H1 (cell line): ENCODE results near the gene TNS1. TPM values are rescaled to one million over a fixed set of nuclear protein-coding genes. Genes with fewer than 3 reads are reported as not detected.

Experiments used
- CTCF ChIA-PET: fragments of 300-600 bp; sonication (Branson Sonifier 250); formaldehyde crosslinking; loops from one replicate; lab custom pipeline; 2021; ENCODE audit not compliant: partially characterized antibody; lab: Charles Lee
- POLR2A ChIA-PET: fragments of 300-600 bp; sonication (Branson Sonifier 250); formaldehyde crosslinking; loops from one replicate; lab custom pipeline; 2021; ENCODE audit warnings: inconsistent platforms; ENCODE audit not compliant: partially characterized antibody; lab: Charles Lee
- DNase-seq, 2 experiments: peaks; one replicate each; pipeline versions ENCODE4 v3.0.0 to v3.0.0-alpha.2; 2010 to 2022; ENCODE audit warnings: low spot score in 2 of 2, low read depth in 1 of 2, mixed read lengths in 1 of 2
- FAIRE-seq: peaks from 2 replicates; lab custom pipeline; 2011; peaks lifted over from hg19 to GRCh38; lab: Jason Lieb, UNC
- H2AFZ ChIP-seq: 2 replicates; pipeline ENCODE4 v1.8.1; 2012; ENCODE audit warnings: low read length, inconsistent platforms
- H2AK5ac ChIP-seq: 2 replicates; pipeline ENCODE4 v1.6.1; 2013; ENCODE audit warnings: low read depth, low read length
- H2BK120ac ChIP-seq: replicated peaks from 2 replicates; pipeline ENCODE3; 2013; ENCODE audit warnings: low read depth, low read length, inconsistent platforms
- H2BK12ac ChIP-seq: 2 replicates; pipeline ENCODE4 v1.6.1; 2013; ENCODE audit warnings: low read depth, low read length
- H2BK15ac ChIP-seq: 2 replicates; pipeline ENCODE4 v1.6.1; 2013; ENCODE audit warnings: low read length
- H2BK20ac ChIP-seq: 2 replicates; pipeline ENCODE4 v1.6.1; 2013; ENCODE audit warnings: low read length
- H2BK5ac ChIP-seq: 2 replicates; pipeline ENCODE4 v1.6.1; 2013; ENCODE audit warnings: low read depth, low read length
- H3K14ac ChIP-seq: 2 replicates; pipeline ENCODE4 v1.6.1; 2013; ENCODE audit warnings: inconsistent platforms; ENCODE audit not compliant: insufficient read length
- H3K18ac ChIP-seq: 2 replicates; pipeline ENCODE4 v1.6.1; 2013; ENCODE audit warnings: low read length; ENCODE audit errors: extremely low read depth
- H3K23ac ChIP-seq: 2 replicates; pipeline ENCODE4 v1.6.1; 2013; ENCODE audit warnings: inconsistent platforms; ENCODE audit not compliant: insufficient read length
- H3K23me2 ChIP-seq: 2 replicates; pipeline ENCODE4 v1.6.1; 2013; ENCODE audit warnings: low read depth, low read length
- H3K27ac ChIP-seq: 2 replicates; pipeline ENCODE4 v1.6.1; 2011; ENCODE audit warnings: low read depth, low read length, inconsistent platforms
- H3K27me3 ChIP-seq, 4 experiments: replicated peaks in 1 of 4; 1 replicate in 1 of 4; 2 replicates in 3 of 4; pipeline versions ENCODE4 v1.6.1 to v1.8.1; 2011 to 2013; ENCODE audit warnings: low read length in 3 of 4, mild to moderate bottlenecking in 3 of 4, inconsistent platforms in 2 of 4, mixed read lengths in 2 of 4, moderate library complexity in 1 of 4; ENCODE audit not compliant: control insufficient read depth in 3 of 4, insufficient read depth in 3 of 4; ENCODE audit errors: extremely low read depth in 1 of 4
- H3K36me3 ChIP-seq, 4 experiments: 2 replicates each; pipeline versions ENCODE4 v1.6.1 to v1.8.1; 2011 to 2013; ENCODE audit warnings: mild to moderate bottlenecking in 4 of 4, low read length in 3 of 4, moderate library complexity in 2 of 4, control low read depth in 1 of 4, inconsistent platforms in 1 of 4; ENCODE audit not compliant: insufficient read depth in 4 of 4, control insufficient read depth in 2 of 4
- H3K4ac ChIP-seq: replicated peaks from 2 replicates; pipeline ENCODE3; 2013; ENCODE audit warnings: low read length, low read depth, mixed read lengths, inconsistent platforms; ENCODE audit not compliant: insufficient read length
- H3K4me1 ChIP-seq, 4 experiments: replicated peaks in 1 of 4; 1 replicate in 1 of 4; 2 replicates in 3 of 4; pipeline versions ENCODE4 v1.6.1 to v1.8.1; 2011 to 2013; ENCODE audit warnings: low read length in 3 of 4, inconsistent platforms in 2 of 4, mixed read lengths in 1 of 4; ENCODE audit not compliant: insufficient read depth in 4 of 4, control insufficient read depth in 3 of 4
- H3K4me2 ChIP-seq, 2 experiments: 2 replicates each; pipeline versions ENCODE4 v1.6.1 to v1.8.1; 2011 to 2013; ENCODE audit warnings: low read depth in 2 of 2, low read length in 2 of 2, control low read depth in 1 of 2, inconsistent platforms in 1 of 2, mild to moderate bottlenecking in 1 of 2; ENCODE audit not compliant: insufficient read depth in 1 of 2
- H3K4me3 ChIP-seq, 4 experiments: fragments of 200-600, 300-600 bp in 1 of 4; sonication (generic), shearing (Covaris generic), sonication (Bioruptor Twin) in 1 of 4; 2 replicates each; pipeline versions ENCODE4 v1.5.1 to v1.8.1; 2011 to 2016; ENCODE audit warnings: low read length in 4 of 4, low read depth in 3 of 4, control low read depth in 2 of 4, inconsistent platforms in 2 of 4, mild to moderate bottlenecking in 2 of 4, mixed read lengths in 1 of 4, moderate library complexity in 1 of 4; ENCODE audit not compliant: insufficient read depth in 2 of 4; ENCODE audit errors: extremely low read depth in 1 of 4
- H3K56ac ChIP-seq: replicated peaks from 2 replicates; pipeline ENCODE3; 2013; ENCODE audit warnings: low read depth, mild to moderate bottlenecking, mixed read lengths, low read length, inconsistent platforms; ENCODE audit not compliant: insufficient read length
- H3K79me1 ChIP-seq: 2 replicates; pipeline ENCODE4 v1.6.1; 2013; ENCODE audit warnings: low read depth, low read length, control low read depth
- H3K79me2 ChIP-seq, 2 experiments: 2 replicates each; pipeline versions ENCODE4 v1.6.1 to v1.8.1; 2012 to 2013; ENCODE audit warnings: low read length in 2 of 2, mild to moderate bottlenecking in 2 of 2, inconsistent platforms in 1 of 2; ENCODE audit not compliant: insufficient read depth in 2 of 2, control insufficient read depth in 1 of 2
- H3K9ac ChIP-seq, 4 experiments: replicated peaks in 1 of 4; 1 replicate in 1 of 4; 2 replicates in 3 of 4; pipeline versions ENCODE4 v1.6.1 to v1.8.1; 2011 to 2013; ENCODE audit warnings: low read depth in 3 of 4, low read length in 3 of 4, control low read depth in 2 of 4, mild to moderate bottlenecking in 2 of 4, moderate library complexity in 2 of 4, inconsistent platforms in 1 of 4; ENCODE audit errors: extremely low read depth in 1 of 4
- H3K9me3 ChIP-seq, 2 experiments: 2 replicates each; pipeline versions ENCODE4 v1.6.1 to v1.8.1; 2012 to 2013; ENCODE audit warnings: mild to moderate bottlenecking in 2 of 2, moderate library complexity in 2 of 2, control low read depth in 1 of 2, inconsistent platforms in 1 of 2, low read depth in 1 of 2, low read length in 1 of 2, mixed read lengths in 1 of 2; ENCODE audit not compliant: insufficient read depth in 2 of 2
- H4K20me1 ChIP-seq, 2 experiments: replicated peaks in 1 of 2; 2 replicates each; pipeline versions ENCODE3 to v1.8.1; 2011 to 2013; ENCODE audit warnings: inconsistent platforms in 2 of 2, low read length in 2 of 2, mild to moderate bottlenecking in 1 of 2; ENCODE audit not compliant: insufficient read depth in 2 of 2, control insufficient read depth in 1 of 2
- H4K5ac ChIP-seq: 2 replicates; pipeline ENCODE4 v1.6.1; 2013; ENCODE audit warnings: low read length, low read depth, mixed read lengths, inconsistent platforms; ENCODE audit not compliant: insufficient read length
- H4K8ac ChIP-seq: 2 replicates; pipeline ENCODE4 v1.8.0; 2013; ENCODE audit warnings: mild to moderate bottlenecking, moderate library complexity, low read length, inconsistent platforms; ENCODE audit not compliant: insufficient read depth; ENCODE audit errors: extremely low read depth
- H4K91ac ChIP-seq: replicated peaks from 2 replicates; pipeline ENCODE3; 2013; ENCODE audit warnings: low read length, mixed read lengths, inconsistent platforms; ENCODE audit not compliant: insufficient read length
- BCL11A ChIP-seq, 2 experiments: IDR thresholded peaks; one replicate each; pipeline ENCODE4 v1.6.1; 2011; ENCODE audit warnings: low read depth in 2 of 2, low read length in 2 of 2, mild to moderate bottlenecking in 2 of 2
- JUN ChIP-seq: IDR thresholded peaks from 2 replicates; pipeline ENCODE4 v1.6.1; 2011; ENCODE audit warnings: low read depth, mild to moderate bottlenecking, improper control_type of control experiment, low read length
- WGBS, 2 experiments: shearing (Covaris generic) in 1 of 2; methylation state at CpG; one replicate each; pipeline versions ENCODE4 v1.1.6 to v1.1.7; 2013 to 2015; ENCODE audit warnings: low lambda C conversion rate in 2 of 2, mixed read lengths in 2 of 2, inconsistent platforms in 1 of 2, low coverage in 1 of 2, missing lambda C conversion rate in 1 of 2; ENCODE audit not compliant: insufficient replicate concordance in 2 of 2, insufficient coverage in 1 of 2, insufficient read length in 1 of 2; ENCODE audit errors: extremely low coverage in 1 of 2, missing lambda C conversion rate in 1 of 2; 5-methylcytosine and 5-hydroxymethylcytosine counted together
- polyA plus RNA-seq, 7 experiments: library from polyadenylated mRNA; depleted of rRNA in 3 of 7; stranded (reverse) in 5 of 7; unstranded in 2 of 7; fragments of >200 nt in 5 of 7; fragments of 200-250 nt in 2 of 7; gene quantifications; 1 replicate in 5 of 7; 2 replicates in 1 of 7; 4 replicates in 1 of 7; pipeline versions ENCODE4 v1.2.1 to v1.2.3, GENCODE V29; 2011 to 2013; ENCODE audit warnings: missing spikeins in 2 of 7, mixed read lengths in 2 of 7
- total RNA-seq: library from RNA; stranded (reverse); fragmentation: NEBNext Ultra II Directional; extraction: Animal tissue kit (Norgen Biotek cat#: 25700); gene quantifications from 2 replicates; pipeline ENCODE4 v1.2.1, GENCODE V29; 2021

TNS1 gene
- total and polyA plus RNA-seq, 2 of the 8 experiments (the other 6 are each of a cell fraction or from before 2014, with no cell fraction given): 1.5 to 5.1 TPM

GRCh38 chr2:217958206-217958883 is 44.5 kb downstream of the TNS1 start:
- no peaks in the 10 kb centered on the region for H3K36me3 ChIP-seq
- no peaks in the 10 kb centered on the region; a peak in 2 of 7 replicates for H3K4me1 ChIP-seq
- no peak overlapping the region for H2BK5ac ChIP-seq
- POLR2A ChIA-PET: interaction anchor here (1.0 kb wide), 1 partner anchor 25 kb away, joined by 3 read pairs; no protein-coding TSS in a partner anchor
- no peak for FAIRE-seq
- no peaks in the 10 kb centered on the region for H3K79me1 ChIP-seq
- peaks cover 0 to 2% of the 10 kb centered on the region in 2 experiments for H4K20me1 ChIP-seq
- no peak overlapping the region for H3K4me3 ChIP-seq
- no peak for DNase-seq
- WGBS, 2 experiments: 87% methylated on average over 16 of the region's 16 CpGs; no CpG with 5 or more reads in 1 of the 2 experiments
- no peak overlapping the region for H2BK120ac ChIP-seq
- no peak overlapping the region for H3K56ac ChIP-seq
- H3K79me2 ChIP-seq: no peaks in the 10 kb centered on the region
- no peak overlapping the region for H4K5ac ChIP-seq
- H2BK20ac ChIP-seq: no peak overlapping the region
- no peak overlapping the region for H3K9ac ChIP-seq
- H3K27ac ChIP-seq: no peak overlapping the region
- no peak overlapping the region for H2BK15ac ChIP-seq
- H3K4ac ChIP-seq: no peak overlapping the region
- H3K18ac ChIP-seq: no peak overlapping the region
- H3K9me3 ChIP-seq: no peaks in the 10 kb centered on the region
- H3K27me3 ChIP-seq: 0 out of 7 replicates have a peak, but pooled peaks cover 0 to 3% (median 0%) of the 10 kb centered on the region in 4 experiments
- no peak overlapping the region for H2AK5ac ChIP-seq
- CTCF ChIA-PET: interaction anchor here (0.5 to 22.2 kb wide), 4 partner anchors 11 to 59 kb away, joined by 3 to 480 read pairs (median 14); no protein-coding TSS in a partner anchor
- H4K8ac ChIP-seq: no peak overlapping the region
- no peaks in the 10 kb centered on the region for H3K23me2 ChIP-seq
- H4K91ac ChIP-seq: no peak overlapping the region
- no peak overlapping the region for H2AFZ ChIP-seq
- no peak overlapping the region for H3K23ac ChIP-seq
- H3K14ac ChIP-seq: no peak overlapping the region
- no peak overlapping the region for H3K4me2 ChIP-seq
- no peak overlapping the region for H2BK12ac ChIP-seq
- TF ChIP-seq BCL11A (IDR thresholded peaks at IDR 0.05; ENCODE audit: low read depth in 2 of 2, low read length in 2 of 2) (no peak), JUN (no peak)
